ENCODE data around the gene MMP15.
"Not testable (repeated sequence)": the region's sequence is repeated elsewhere in the genome, so short reads cannot be mapped to it uniquely, and the experiment has no call there.

Gene MMP15

GRCh38 chr16:58025351-58026138 lies at the start of gene MMP15:
MMP15 (plus strand) TSS chr16:58025754; CDS start chr16:58026351, 597 bp downstream.
- DNase-seq (ENCODE audit: low read depth in 1 of 2, low spot score in 1 of 2) = peak; percentile 42

GRCh38 chr16:57976331-57976796 lies 49.2 kb upstream of the MMP15 start:
- no peak for DNase-seq (ENCODE audit: low read depth in 1 of 2, low spot score in 1 of 2)

GRCh38 chr16:57977418-57978069 lies 48.0 kb upstream of the MMP15 start:
- DNase-seq (ENCODE audit: low read depth in 1 of 2, low spot score in 1 of 2) = no peak

- DNase-seq (ENCODE audit: low read depth in 1 of 2, low spot score in 1 of 2) = not testable (repeated sequence)
Observed at GRCh38 chr16:57978070-57978465, 47.5 kb upstream of the MMP15 start.

GRCh38 chr16:57979006-57979585 lies 46.5 kb upstream of the MMP15 start:
- DNase-seq (ENCODE audit: low read depth in 1 of 2, low spot score in 1 of 2) = no peak

- DNase-seq (ENCODE audit: low read depth in 1 of 2, low spot score in 1 of 2) = no peak
Observed at GRCh38 chr16:57981636-57982035, 43.9 kb upstream of the MMP15 start.

GRCh38 chr16:57982385-57982784 lies 43.2 kb upstream of the MMP15 start:
- no peak for DNase-seq (ENCODE audit: low read depth in 1 of 2, low spot score in 1 of 2)

- DNase-seq (ENCODE audit: low read depth in 1 of 2, low spot score in 1 of 2) = peak; percentile 81 to 88
Observed at GRCh38 chr16:57984443-57985203, 40.9 kb upstream of the MMP15 start.

- peak in 1 of 2 donors; percentile 16 for DNase-seq (ENCODE audit: low read depth in 1 of 2, low spot score in 1 of 2)
Observed at GRCh38 chr16:57985204-57986181, 40.1 kb upstream of the MMP15 start.

GRCh38 chr16:57986196-57986595 lies 39.4 kb upstream of the MMP15 start:
- no peak for DNase-seq (ENCODE audit: low read depth in 1 of 2, low spot score in 1 of 2)

- DNase-seq (ENCODE audit: low read depth in 1 of 2, low spot score in 1 of 2) = no peak
Observed at GRCh38 chr16:57987441-57988177, 37.9 kb upstream of the MMP15 start.

- DNase-seq (ENCODE audit: low read depth in 1 of 2, low spot score in 1 of 2) = no peak
Observed at GRCh38 chr16:57988929-57989328, 36.6 kb upstream of the MMP15 start.

GRCh38 chr16:57991551-57992059 lies 33.9 kb upstream of the MMP15 start:
- DNase-seq (ENCODE audit: low read depth in 1 of 2, low spot score in 1 of 2) = no peak

- no peak for DNase-seq (ENCODE audit: low read depth in 1 of 2, low spot score in 1 of 2)
Observed at GRCh38 chr16:57992084-57992483, 33.5 kb upstream of the MMP15 start.

- no peak for DNase-seq (ENCODE audit: low read depth in 1 of 2, low spot score in 1 of 2)
Observed at GRCh38 chr16:57993438-57993837, 32.1 kb upstream of the MMP15 start.

- no peak for DNase-seq (ENCODE audit: low read depth in 1 of 2, low spot score in 1 of 2)
Observed at GRCh38 chr16:57993897-57994296, 31.7 kb upstream of the MMP15 start.

- no peak for DNase-seq (ENCODE audit: low read depth in 1 of 2, low spot score in 1 of 2)
Observed at GRCh38 chr16:57994361-57994760, 31.2 kb upstream of the MMP15 start.

- DNase-seq (ENCODE audit: low read depth in 1 of 2, low spot score in 1 of 2) = no peak
Observed at GRCh38 chr16:57994778-57995177, 30.8 kb upstream of the MMP15 start.

GRCh38 chr16:57995721-57996405 lies 29.7 kb upstream of the MMP15 start:
- DNase-seq (ENCODE audit: low read depth in 1 of 2, low spot score in 1 of 2) = no peak

All from activated CD4-positive, alpha-beta T cell treated with anti-CD3 and anti-CD28 coated beads, Interleukin-2, amount 50 U/mL, for 24 hours (primary cell).